Mesenchymal stem cell (in vitro differentiated cells and primary cell): ENCODE results near the gene AMIGO2.

Experiments used
- DNase-seq: peaks from one replicate; pipeline ENCODE4 v3.0.0-alpha.2; 2013
- H2AFZ ChIP-seq: one replicate; pipeline ENCODE4 v1.6.1; 2013; ENCODE audit warnings: low read depth, mild to moderate bottlenecking, control low read depth, inconsistent platforms, low read length, moderate library complexity
- H2AK5ac ChIP-seq: 2 replicates; pipeline ENCODE4 v1.6.1; 2013; ENCODE audit warnings: low read length, moderate library complexity, mild to moderate bottlenecking, inconsistent platforms; ENCODE audit not compliant: severe bottlenecking
- H2BK120ac ChIP-seq: one replicate; pipeline ENCODE4 v1.6.1; 2013; ENCODE audit warnings: low read depth, mild to moderate bottlenecking, inconsistent platforms, low read length, moderate library complexity
- H2BK12ac ChIP-seq, 2 experiments: one replicate each; pipeline ENCODE4 v1.6.1; 2013; ENCODE audit warnings: inconsistent platforms in 2 of 2, low read length in 2 of 2, mild to moderate bottlenecking in 2 of 2, moderate library complexity in 2 of 2, control low read depth in 1 of 2
- H2BK15ac ChIP-seq: one replicate; pipeline ENCODE4 v1.6.1; 2013; ENCODE audit warnings: mild to moderate bottlenecking, low read depth, inconsistent platforms; ENCODE audit not compliant: poor library complexity, severe bottlenecking
- H2BK5ac ChIP-seq: 2 replicates; pipeline ENCODE4 v1.6.1; 2013; ENCODE audit warnings: low read depth, mild to moderate bottlenecking, low read length, control low read depth, inconsistent platforms; ENCODE audit not compliant: poor library complexity, severe bottlenecking
- H3K14ac ChIP-seq, 2 experiments: one replicate each; pipeline ENCODE4 v1.6.1; 2013; ENCODE audit warnings: inconsistent platforms in 2 of 2, low read length in 2 of 2, control low read depth in 1 of 2, mild to moderate bottlenecking in 1 of 2, moderate library complexity in 1 of 2
- H3K18ac ChIP-seq, 2 experiments: one replicate each; pipeline ENCODE4 v1.6.1; 2013; ENCODE audit warnings: inconsistent platforms in 2 of 2, low read length in 2 of 2, control low read depth in 1 of 2, low read depth in 1 of 2, mild to moderate bottlenecking in 1 of 2
- H3K23ac ChIP-seq, 2 experiments: one replicate each; pipeline ENCODE4 v1.6.1; 2013; ENCODE audit warnings: inconsistent platforms in 2 of 2, low read length in 2 of 2, mild to moderate bottlenecking in 2 of 2, moderate library complexity in 2 of 2, control low read depth in 1 of 2
- H3K27ac ChIP-seq: 2 replicates; pipeline ENCODE4 v1.5.1; 2013; ENCODE audit warnings: mild to moderate bottlenecking, moderate library complexity, low read length, control low read depth, inconsistent platforms; ENCODE audit not compliant: poor library complexity, severe bottlenecking
- H3K27me3 ChIP-seq, 2 experiments: 2 replicates each; pipeline versions ENCODE4 v1.6.1 to v1.7.0; 2013; ENCODE audit warnings: low read length in 2 of 2, mild to moderate bottlenecking in 2 of 2, moderate library complexity in 2 of 2, control low read depth in 1 of 2, inconsistent platforms in 1 of 2; ENCODE audit not compliant: control insufficient read depth in 1 of 2, insufficient read depth in 1 of 2
- H3K36me3 ChIP-seq, 2 experiments: 2 replicates each; pipeline versions ENCODE4 v1.6.1 to v1.7.0; 2013; ENCODE audit warnings: low read length in 2 of 2, control low read depth in 1 of 2, inconsistent platforms in 1 of 2, low read depth in 1 of 2, mild to moderate bottlenecking in 1 of 2; ENCODE audit not compliant: insufficient read depth in 2 of 2, control insufficient read depth in 1 of 2
- H3K4ac ChIP-seq, 2 experiments: one replicate each; pipeline ENCODE4 v1.6.1; 2013; ENCODE audit warnings: inconsistent platforms in 2 of 2, low read length in 2 of 2, mild to moderate bottlenecking in 2 of 2, moderate library complexity in 2 of 2, control low read depth in 1 of 2, low read depth in 1 of 2
- H3K4me1 ChIP-seq: 2 replicates; pipeline ENCODE4 v1.6.1; 2013; ENCODE audit warnings: low read depth, low read length, control low read depth; ENCODE audit not compliant: control insufficient read depth, insufficient read depth
- H3K4me2 ChIP-seq: 2 replicates; pipeline ENCODE4 v1.6.1; 2013; ENCODE audit warnings: low read length, mild to moderate bottlenecking, inconsistent platforms; ENCODE audit not compliant: poor library complexity, severe bottlenecking
- H3K4me3 ChIP-seq, 2 experiments: 2 replicates each; pipeline versions ENCODE4 v1.5.1 to v1.7.0; 2013; ENCODE audit warnings: low read length in 2 of 2, mild to moderate bottlenecking in 2 of 2, control low read depth in 1 of 2, low read depth in 1 of 2; ENCODE audit not compliant: insufficient read depth in 1 of 2
- H3K79me1 ChIP-seq: replicated peaks from 2 replicates; pipeline ENCODE4 v1.6.1; 2013; ENCODE audit warnings: mild to moderate bottlenecking, control low read depth, low read length, inconsistent platforms; ENCODE audit not compliant: poor library complexity, severe bottlenecking
- H3K9ac ChIP-seq: 2 replicates; pipeline ENCODE4 v1.7.0; 2013; ENCODE audit warnings: mild to moderate bottlenecking, low read length, moderate library complexity
- H3K9me3 ChIP-seq: 2 replicates; pipeline ENCODE4 v1.7.0; 2013; ENCODE audit warnings: mild to moderate bottlenecking, low read length; ENCODE audit not compliant: control insufficient read depth
- H4K8ac ChIP-seq: one replicate; pipeline ENCODE4 v1.6.1; 2013; ENCODE audit warnings: inconsistent platforms, mild to moderate bottlenecking, low read length, moderate library complexity
- H4K91ac ChIP-seq: one replicate; pipeline ENCODE4 v1.6.1; 2013; ENCODE audit warnings: mild to moderate bottlenecking, low read length, inconsistent platforms
- WGBS: methylation state at CpG from one replicate; pipeline ENCODE4 v1.1.7; 2013; ENCODE audit warnings: mixed read lengths; 5-methylcytosine and 5-hydroxymethylcytosine counted together

AMIGO2 gene

GRCh38 chr12:47085815-47086252 lies 6.1 kb upstream of the AMIGO2 start:
- Histone ChIP-seq H2AK5ac (no peak overlapping the region), H2BK5ac (peak overlapping the region; percentile 77), H2AFZ (no peak overlapping the region), H3K27ac (peak overlapping the region; percentile 74), H3K4ac (no peak overlapping the region), H3K36me3 (no peaks in the 10 kb centered on the region), H3K27me3 (no peaks in the 10 kb centered on the region), H3K14ac (no peak overlapping the region), H3K9me3 (no peaks in the 10 kb centered on the region), H3K18ac (no peak overlapping the region), H3K23ac (no peak overlapping the region), H3K4me1 (peaks cover 11% of the 10 kb centered on the region), H2BK120ac (no peak overlapping the region), H4K8ac (no peak overlapping the region), H2BK15ac (no peak overlapping the region), H3K4me2 (no peak overlapping the region), H3K79me1 (peaks cover 3% of the 10 kb centered on the region), H3K4me3 (no peak overlapping the region), H4K91ac (no peak overlapping the region), H3K9ac (no peak overlapping the region), H2BK12ac (peak overlapping the region in 1 of 2 experiments; percentile 29)
- WGBS: 18% methylated on average over 6 of the region's 6 CpGs
- DNase-seq: peak; percentile 88

DNA sequence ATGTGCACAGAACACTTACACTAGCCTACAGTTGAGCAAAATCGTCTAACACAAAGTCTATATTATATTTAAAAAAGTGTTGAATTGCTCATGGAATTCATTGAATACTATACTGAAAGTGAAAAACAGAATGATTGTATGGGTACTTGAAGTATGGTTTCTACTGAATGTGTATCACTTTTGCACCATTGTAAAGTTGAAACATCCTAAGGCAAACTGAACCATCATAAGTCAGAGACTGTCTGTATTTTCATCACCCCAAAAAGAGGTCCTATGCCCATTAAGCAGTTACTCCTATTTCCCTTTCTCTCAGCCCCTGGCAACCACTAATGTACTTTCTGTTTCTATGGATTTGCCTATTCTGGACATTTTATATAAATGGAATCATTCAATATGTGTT lies 4.4 kb upstream of the AMIGO2 start:
- no peak overlapping the region for H3K23ac ChIP-seq
- H3K18ac ChIP-seq: no peak overlapping the region
- no peak overlapping the region for H3K4me3 ChIP-seq
- H3K4ac ChIP-seq: no peak overlapping the region
- no peak overlapping the region for H2BK15ac ChIP-seq
- no peak overlapping the region for H2AK5ac ChIP-seq
- no peaks in the 10 kb centered on the region for H3K27me3 ChIP-seq
- no peaks in the 10 kb centered on the region for H3K36me3 ChIP-seq
- H2BK5ac ChIP-seq: no peak overlapping the region
- H3K14ac ChIP-seq: no peak overlapping the region
- no peak overlapping the region for H2AFZ ChIP-seq
- whole genome bisulfite sequencing: no CpG with 5 or more reads among the region's 1 CpG
- H3K27ac ChIP-seq: peak overlapping the region; percentile 79
- H4K8ac ChIP-seq: no peak overlapping the region
- H2BK120ac ChIP-seq: no peak overlapping the region
- DNase-seq: no peak
- no peak overlapping the region for H3K9ac ChIP-seq
- no peak overlapping the region for H3K4me2 ChIP-seq
- H3K9me3 ChIP-seq: no peaks in the 10 kb centered on the region
- no peak overlapping the region for H4K91ac ChIP-seq
- peaks cover 2% of the 10 kb centered on the region for H3K79me1 ChIP-seq
- peaks cover 13% of the 10 kb centered on the region for H3K4me1 ChIP-seq
- no peak overlapping the region for H2BK12ac ChIP-seq

DNA sequence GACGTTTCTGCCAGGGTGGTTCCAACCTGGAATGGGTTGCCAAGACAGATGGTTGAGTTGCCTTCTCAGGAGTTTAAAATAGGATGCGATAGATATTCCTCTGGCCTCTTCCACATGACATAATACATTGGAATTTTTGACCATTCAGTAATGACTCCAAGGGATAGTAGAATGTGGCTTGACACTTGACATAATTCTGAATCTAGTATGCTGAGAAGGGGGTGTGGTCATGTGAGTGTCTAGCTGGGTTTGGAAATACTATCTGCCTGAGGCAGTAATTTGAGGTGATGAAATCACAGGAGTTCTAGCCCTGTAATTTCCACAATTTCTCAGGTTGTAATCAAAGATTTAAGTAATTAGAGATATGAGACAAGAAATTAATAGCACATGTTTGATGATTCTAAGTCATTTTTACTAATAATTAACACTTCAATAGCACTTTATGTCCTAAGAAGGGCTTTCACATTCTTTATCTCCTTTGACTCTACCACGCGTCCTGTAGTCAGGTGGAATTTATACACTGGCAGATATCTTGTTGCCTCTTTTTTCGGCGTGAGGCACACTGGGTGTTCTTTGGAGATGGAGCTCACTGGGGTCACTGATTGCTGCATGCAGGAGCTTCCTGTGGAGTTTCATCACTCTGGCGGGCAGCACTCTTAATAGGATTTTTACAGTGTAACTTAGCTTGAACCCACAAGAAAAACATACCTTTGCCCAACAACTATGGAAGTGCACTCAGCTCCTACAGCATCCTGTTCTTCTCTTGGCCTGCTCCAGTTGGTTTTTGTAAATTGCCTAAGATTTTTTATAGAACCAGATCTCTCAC lies 3.2 kb upstream of the AMIGO2 start:
- Histone ChIP-seq H3K23ac (no peak overlapping the region), H2AK5ac (peak overlapping the region; percentile 99), H3K4me3 (no peak overlapping the region), H3K27ac (peak overlapping the region; percentile 92), H3K4ac (peak overlapping the region in 1 of 2 experiments; percentile 22), H2BK5ac (peak overlapping the region; percentile 79), H4K8ac (peak overlapping the region; percentile 24), H2BK12ac (peak overlapping the region; percentile 2 to 75), H4K91ac (peak overlapping the region; percentile 23), H3K9me3 (no peaks in the 10 kb centered on the region), H3K4me1 (peaks cover 12% of the 10 kb centered on the region), H3K79me1 (peaks cover 2% of the 10 kb centered on the region), H3K9ac (no peak overlapping the region), H3K36me3 (no peaks in the 10 kb centered on the region), H2AFZ (no peak overlapping the region), H3K4me2 (peak overlapping the region; percentile 36), H2BK120ac (no peak overlapping the region), H3K18ac (peak overlapping the region in 1 of 2 experiments; percentile 26), H3K14ac (no peak overlapping the region), H3K27me3 (peaks cover 0 to 10% of the 10 kb centered on the region in 2 experiments), H2BK15ac (no peak overlapping the region)
- 33% methylated on average over 6 of the region's 7 CpGs for WGBS
- DNase-seq: peak; percentile 93

DNA sequence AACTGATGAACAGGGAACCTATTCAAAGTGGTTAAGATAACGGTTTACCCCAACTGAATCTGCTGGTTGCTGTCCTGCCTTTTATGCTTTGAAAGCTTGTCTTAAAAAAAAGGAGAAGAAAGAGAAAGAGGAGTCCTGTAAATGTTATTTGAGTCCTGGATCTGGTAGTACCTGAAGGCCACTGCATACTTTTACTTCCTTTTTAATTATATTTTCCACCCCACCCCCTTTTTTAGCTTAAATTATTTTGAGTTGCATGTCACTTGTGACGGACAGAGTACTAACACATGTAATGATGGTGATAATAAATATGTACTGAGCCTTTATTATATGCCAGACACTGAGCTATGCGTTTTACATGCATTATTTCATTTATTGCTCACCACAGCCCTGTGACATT lies 2.5 kb upstream of the AMIGO2 start:
- H2BK12ac ChIP-seq: no peak overlapping the region
- no peak overlapping the region for H2BK120ac ChIP-seq
- H2BK15ac ChIP-seq: no peak overlapping the region
- no peak overlapping the region for H2AFZ ChIP-seq
- H2AK5ac ChIP-seq: no peak overlapping the region
- no peak overlapping the region for H4K91ac ChIP-seq
- peaks cover 0 to 18% of the 10 kb centered on the region in 2 experiments for H3K27me3 ChIP-seq
- no peak overlapping the region for H3K14ac ChIP-seq
- no peak overlapping the region for H3K23ac ChIP-seq
- peaks cover 0 to 3% of the 10 kb centered on the region in 2 experiments for H3K36me3 ChIP-seq
- H3K9me3 ChIP-seq: no peaks in the 10 kb centered on the region
- no peak overlapping the region for H3K18ac ChIP-seq
- H3K9ac ChIP-seq: no peak overlapping the region
- no peak overlapping the region for H3K4ac ChIP-seq
- peak overlapping the region; percentile 76 for H3K27ac ChIP-seq
- no peak overlapping the region for H2BK5ac ChIP-seq
- whole genome bisulfite sequencing: 100% methylated on average over 1 of the region's 3 CpGs
- peak; percentile 11 for DNase-seq
- H3K4me3 ChIP-seq: no peak overlapping the region
- H4K8ac ChIP-seq: no peak overlapping the region
- H3K79me1 ChIP-seq: peaks cover 2% of the 10 kb centered on the region
- no peak overlapping the region for H3K4me2 ChIP-seq
- H3K4me1 ChIP-seq: peaks cover 17% of the 10 kb centered on the region
